OCI-LY3 (cell line): Measurements from ENCODE around the gene ACSS2.

Experiments
- H2AFZ ChIP-seq: fragments of 200-600, 300-600 bp; shearing (Covaris generic); 2 replicates; pipeline ENCODE4 v1.6.0; 2014; ENCODE audit warnings: antibody characterized with exemption, low read depth, low read length
- H3K27ac ChIP-seq: fragments of 200-600, 300-600 bp; sonication (generic); 2 replicates; pipeline ENCODE4 v1.5.1; 2014; ENCODE audit warnings: mild to moderate bottlenecking, low read length, moderate library complexity, mixed read lengths
- H3K27me3 ChIP-seq: fragments of 200-600, 300-600 bp; sonication (generic); 2 replicates; pipeline ENCODE4 v1.6.1; 2014; ENCODE audit warnings: low read depth, low read length, mixed read lengths
- H3K36me3 ChIP-seq: fragments of 200-600, 300-600 bp; sonication (generic); replicated peaks from 2 replicates; pipeline ENCODE3; 2014; ENCODE audit warnings: low read depth, low read length, mixed read lengths
- H3K4me1 ChIP-seq: fragments of 300-600, 200-600 bp; sonication (generic); 2 replicates; pipeline ENCODE4 v1.6.1; 2014; ENCODE audit warnings: low read length, mixed read lengths
- H3K4me2 ChIP-seq: fragments of 200-600, 300-600 bp; sonication (generic); 2 replicates; pipeline ENCODE4 v1.6.1; 2014; ENCODE audit warnings: low read length, mixed read lengths
- H3K4me3 ChIP-seq: fragments of 300-600, 200-600 bp; sonication (generic); 2 replicates; pipeline ENCODE4 v1.5.1; 2014; ENCODE audit warnings: antibody characterized with exemption, mild to moderate bottlenecking, low read length, moderate library complexity
- H3K79me2 ChIP-seq: fragments of 300-600, 200-600 bp; shearing (Covaris generic); 2 replicates; pipeline ENCODE4 v1.6.1; 2014; ENCODE audit warnings: mild to moderate bottlenecking, low read length, mixed read lengths
- H3K9ac ChIP-seq: fragments of 300-600, 200-600 bp; shearing (Covaris generic); 2 replicates; pipeline ENCODE4 v1.6.0; 2014; ENCODE audit warnings: mild to moderate bottlenecking, low read length, moderate library complexity
- H3K9me3 ChIP-seq: fragments of 200-600, 300-600 bp; shearing (Covaris generic); 2 replicates; pipeline ENCODE4 v1.6.1; 2014; ENCODE audit warnings: low read length, mixed read lengths; ENCODE audit not compliant: insufficient read depth
- H4K20me1 ChIP-seq: fragments of 200-600, 300-600 bp; sonication (generic); 2 replicates; pipeline ENCODE4 v1.6.1; 2016; ENCODE audit warnings: low read length, mixed read lengths; ENCODE audit not compliant: insufficient read depth
- CTCF ChIP-seq: fragments of 200-600, 300-600 bp; sonication (generic); IDR thresholded peaks from 2 replicates; pipeline ENCODE4 v1.5.1; 2014; ENCODE audit warnings: antibody characterized with exemption, low read length, low read depth
- EZH2phosphoT487 ChIP-seq: fragments of 200-600 bp; shearing (Covaris generic); IDR thresholded peaks from 2 replicates; pipeline ENCODE4 v1.6.1; 2018; ENCODE audit warnings: antibody characterized with exemption, mixed run types, low read depth

Gene ACSS2

DNA sequence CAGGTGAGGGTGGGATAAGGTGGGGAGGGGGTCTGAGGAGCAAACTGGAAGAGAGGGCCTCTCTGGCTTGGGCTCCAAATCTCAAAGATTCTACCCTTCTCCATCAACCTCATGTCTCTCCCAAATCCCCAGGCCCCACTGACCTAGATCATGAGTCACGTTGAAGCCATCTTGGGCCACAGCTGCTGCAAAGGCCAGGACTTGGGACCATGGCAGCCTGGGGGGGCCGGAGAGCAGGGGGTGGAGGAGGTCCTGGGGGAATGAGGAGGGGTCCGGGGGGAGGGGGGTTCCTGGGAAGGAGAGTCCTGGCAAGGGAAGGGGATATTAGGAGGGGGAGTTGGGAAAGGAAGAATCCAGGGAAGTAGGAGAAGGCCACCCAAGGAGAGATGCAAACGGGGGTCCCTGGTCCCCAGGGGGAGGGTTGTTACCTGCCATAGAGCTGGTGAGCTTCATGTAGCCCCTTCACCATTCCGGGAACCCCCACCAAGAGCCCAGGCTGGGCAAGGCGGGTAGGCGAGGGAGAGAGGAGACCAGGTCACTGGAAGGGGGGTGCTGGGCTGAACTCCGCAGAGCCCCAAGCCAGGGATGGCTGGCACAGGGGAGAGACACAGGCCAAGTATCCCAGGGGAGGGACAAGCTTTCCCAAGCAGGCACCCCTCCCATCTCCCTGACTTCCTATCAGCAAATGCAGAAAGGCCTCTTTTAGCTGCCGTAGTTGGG lies 16.4 kb upstream of the ACSS2 start:
- H3K79me2 ChIP-seq = no peaks in the 10 kb centered on the region
- no peaks in the 10 kb centered on the region for H3K36me3 ChIP-seq
- H3K4me1 ChIP-seq = no peaks in the 10 kb centered on the region
- no peaks in the 10 kb centered on the region for H4K20me1 ChIP-seq
- no peak overlapping the region for H3K9ac ChIP-seq
- TF ChIP-seq CTCF (no peak), EZH2phosphoT487 (no peak)
- no peaks in the 10 kb centered on the region for H3K27me3 ChIP-seq
- H2AFZ ChIP-seq = no peak overlapping the region
- no peak overlapping the region for H3K4me2 ChIP-seq
- H3K4me3 ChIP-seq = no peak overlapping the region
- H3K27ac ChIP-seq = no peak overlapping the region
- no peaks in the 10 kb centered on the region for H3K9me3 ChIP-seq

- Histone ChIP-seq H3K9ac (no peak overlapping the region), H3K27ac (no peak overlapping the region), H3K4me1 (no peaks in the 10 kb centered on the region), H3K79me2 (no peaks in the 10 kb centered on the region), H3K4me2 (no peak overlapping the region), H3K9me3 (no peaks in the 10 kb centered on the region), H3K27me3 (no peaks in the 10 kb centered on the region), H3K36me3 (no peaks in the 10 kb centered on the region), H3K4me3 (no peak overlapping the region), H4K20me1 (no peaks in the 10 kb centered on the region), H2AFZ (no peak overlapping the region)
- TF ChIP-seq EZH2phosphoT487 (no peak), CTCF (no peak)
Observed at GRCh38 chr20:34861386-34862084, 14.9 kb upstream of the ACSS2 start.

DNA sequence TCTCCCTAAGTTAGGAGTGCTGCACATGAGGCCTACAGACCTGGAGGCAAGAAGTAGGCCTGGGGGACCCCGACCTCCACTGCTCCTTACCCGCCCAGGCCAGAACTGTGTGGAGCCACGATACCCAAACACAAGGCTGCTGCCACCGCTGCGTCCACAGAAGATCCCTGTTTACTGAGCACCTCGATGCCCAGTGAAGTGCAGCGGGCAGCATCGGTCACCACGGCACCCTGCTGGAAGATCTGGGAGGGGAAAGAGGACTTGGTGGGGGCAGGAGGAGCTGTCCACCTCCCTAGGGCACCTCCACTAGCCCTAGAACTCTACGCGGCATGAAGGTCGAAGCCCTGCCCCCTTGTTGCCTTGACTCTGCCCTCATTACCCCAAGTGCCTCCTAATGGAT lies 13.7 kb upstream of the ACSS2 start:
- H3K27me3 ChIP-seq = no peaks in the 10 kb centered on the region
- no peak overlapping the region for H3K27ac ChIP-seq
- no peak overlapping the region for H2AFZ ChIP-seq
- TF ChIP-seq EZH2phosphoT487 = no peak
- no peak for TF ChIP-seq CTCF
- no peaks in the 10 kb centered on the region for H3K36me3 ChIP-seq
- H3K9ac ChIP-seq = no peak overlapping the region
- H3K4me2 ChIP-seq = no peak overlapping the region
- H4K20me1 ChIP-seq = no peaks in the 10 kb centered on the region
- H3K79me2 ChIP-seq = no peaks in the 10 kb centered on the region
- no peaks in the 10 kb centered on the region for H3K9me3 ChIP-seq
- H3K4me1 ChIP-seq = no peaks in the 10 kb centered on the region
- no peak overlapping the region for H3K4me3 ChIP-seq

GRCh38 chr20:34863421-34863965 lies 12.9 kb upstream of the ACSS2 start:
- Histone ChIP-seq H3K4me3 (no peak overlapping the region), H3K9ac (no peak overlapping the region), H3K79me2 (no peaks in the 10 kb centered on the region)

More at GRCh38 chr20:34863421-34863965, 12.9 kb upstream of the ACSS2 start:
- Histone ChIP-seq H3K4me1 (no peaks in the 10 kb centered on the region), H4K20me1 (no peaks in the 10 kb centered on the region), H3K27me3 (no peaks in the 10 kb centered on the region), H3K36me3 (no peaks in the 10 kb centered on the region), H3K9me3 (no peaks in the 10 kb centered on the region), H2AFZ (no peak overlapping the region), H3K4me2 (no peak overlapping the region), H3K27ac (no peak overlapping the region)
- no peak for TF ChIP-seq EZH2phosphoT487
- TF ChIP-seq CTCF = no peak
